Right lobe of liver (tissue), 4 donors: Measurements from ENCODE around the gene AFDN.

Experiments
- POLR2A ChIP-seq: fragments of 450-650 bp; IDR thresholded peaks from one replicate; pipeline ENCODE4 v1.6.1; 2017; ENCODE audit warnings: antibody characterized with exemption, mild to moderate bottlenecking
- TF ChIP-seq, protein P1 (sequence below), 4 donors: fragments of 200-600 bp in 3 of 4; fragments of 450-650 bp in 1 of 4; IDR thresholded peaks; one replicate each; pipeline versions ENCODE4 v1.5.1 to v1.8.0; 2016 to 2022; ENCODE audit warnings: antibody characterized with exemption in 4 of 4, mild to moderate bottlenecking in 2 of 4
- donor health status: DM: no; HTN: no; CAD: no.
- donor health status: DM: no; HTN: no; CAD: no.
- donor health status: DM: no; HTN: yes; CAD: no.

DNA sequence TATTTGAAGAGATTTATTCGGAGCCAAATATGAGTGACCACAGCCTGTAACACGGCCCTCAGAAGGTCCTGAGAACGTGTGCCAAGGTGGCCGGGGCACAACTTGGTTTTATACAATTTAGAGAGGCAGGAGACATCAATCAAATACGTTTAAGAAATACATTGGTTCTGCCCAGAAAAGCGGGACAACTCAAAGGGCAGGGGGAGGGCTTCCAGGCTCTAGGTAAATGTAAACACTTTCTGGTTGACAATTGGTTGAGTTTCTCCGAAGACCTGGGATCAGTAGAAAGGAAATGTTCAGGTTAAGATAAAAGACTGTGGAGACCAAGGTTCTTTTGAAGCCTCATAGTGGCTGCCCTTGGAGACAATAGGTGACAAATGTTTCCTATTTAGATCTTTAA lies 151.9 kb downstream of the AFDN start:
- no peak for TF ChIP-seq POLR2A
- TF ChIP-seq, protein P1, sequence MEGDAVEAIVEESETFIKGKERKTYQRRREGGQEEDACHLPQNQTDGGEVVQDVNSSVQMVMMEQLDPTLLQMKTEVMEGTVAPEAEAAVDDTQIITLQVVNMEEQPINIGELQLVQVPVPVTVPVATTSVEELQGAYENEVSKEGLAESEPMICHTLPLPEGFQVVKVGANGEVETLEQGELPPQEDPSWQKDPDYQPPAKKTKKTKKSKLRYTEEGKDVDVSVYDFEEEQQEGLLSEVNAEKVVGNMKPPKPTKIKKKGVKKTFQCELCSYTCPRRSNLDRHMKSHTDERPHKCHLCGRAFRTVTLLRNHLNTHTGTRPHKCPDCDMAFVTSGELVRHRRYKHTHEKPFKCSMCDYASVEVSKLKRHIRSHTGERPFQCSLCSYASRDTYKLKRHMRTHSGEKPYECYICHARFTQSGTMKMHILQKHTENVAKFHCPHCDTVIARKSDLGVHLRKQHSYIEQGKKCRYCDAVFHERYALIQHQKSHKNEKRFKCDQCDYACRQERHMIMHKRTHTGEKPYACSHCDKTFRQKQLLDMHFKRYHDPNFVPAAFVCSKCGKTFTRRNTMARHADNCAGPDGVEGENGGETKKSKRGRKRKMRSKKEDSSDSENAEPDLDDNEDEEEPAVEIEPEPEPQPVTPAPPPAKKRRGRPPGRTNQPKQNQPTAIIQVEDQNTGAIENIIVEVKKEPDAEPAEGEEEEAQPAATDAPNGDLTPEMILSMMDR (IDR thresholded peaks at IDR 0.05) = no peak
